Activated naive CD8-positive, alpha-beta T cell (primary cell): Measurements from ENCODE around the gene CELF2.

Experiments
- H3K27ac Mint-ChIP-seq: one replicate; pipeline ENCODE4 v1.8.0; 2021; ENCODE audit warnings: mixed read lengths
- H3K27me3 Mint-ChIP-seq: one replicate; pipeline ENCODE4 v1.8.0; 2021; ENCODE audit warnings: mixed read lengths
- H3K36me3 Mint-ChIP-seq: one replicate; pipeline ENCODE4 v1.8.0; 2021; ENCODE audit warnings: mixed read lengths
- H3K4me1 Mint-ChIP-seq: one replicate; pipeline ENCODE4 v1.8.0; 2021; ENCODE audit warnings: low read depth, mixed read lengths
- H3K4me3 Mint-ChIP-seq: one replicate; pipeline ENCODE4 v1.8.0; 2021; ENCODE audit warnings: mild to moderate bottlenecking, mixed read lengths
- H3K9me3 Mint-ChIP-seq: one replicate; pipeline ENCODE4 v1.8.0; 2021; ENCODE audit warnings: low read depth, mixed read lengths

Gene CELF2

GRCh38 chr10:11189582-11190376 is 172.1 kb downstream of the CELF2 start:
- Mint-ChIP-seq H3K36me3 (peaks cover 42% of the 10 kb centered on the region), H3K4me1 (peaks cover 94% of the 10 kb centered on the region), H3K9me3 (no peaks in the 10 kb centered on the region), H3K27ac (peak overlapping the region; percentile 82), H3K4me3 (peak overlapping the region; percentile 57), H3K27me3 (no peaks in the 10 kb centered on the region)

- Mint-ChIP-seq H3K27me3 (no peaks in the 10 kb centered on the region), H3K36me3 (peaks cover 36% of the 10 kb centered on the region), H3K27ac (peak overlapping the region; percentile 82), H3K4me1 (peaks cover 94% of the 10 kb centered on the region), H3K9me3 (no peaks in the 10 kb centered on the region), H3K4me3 (peak overlapping the region; percentile 32)
Measured at GRCh38 chr10:11191190-11191589, 173.5 kb downstream of the CELF2 start.

GRCh38 chr10:11191678-11192077 is 174.0 kb downstream of the CELF2 start:
- peak overlapping the region; percentile 82 for H3K27ac Mint-ChIP-seq
- H3K4me3 Mint-ChIP-seq, result peak overlapping the region; percentile 32
- no peaks in the 10 kb centered on the region for H3K27me3 Mint-ChIP-seq
- no peaks in the 10 kb centered on the region for H3K9me3 Mint-ChIP-seq
- peaks cover 94% of the 10 kb centered on the region for H3K4me1 Mint-ChIP-seq
- peaks cover 31% of the 10 kb centered on the region for H3K36me3 Mint-ChIP-seq

- Mint-ChIP-seq H3K27me3 (no peaks in the 10 kb centered on the region), H3K27ac (peak overlapping the region; percentile 82), H3K36me3 (peaks cover 34% of the 10 kb centered on the region), H3K9me3 (no peaks in the 10 kb centered on the region), H3K4me1 (peaks cover 94% of the 10 kb centered on the region), H3K4me3 (peak overlapping the region; percentile 33)
Measured at GRCh38 chr10:11192304-11193000, 174.8 kb downstream of the CELF2 start.

- Mint-ChIP-seq H3K4me3 (peak overlapping the region; percentile 33), H3K27ac (peak overlapping the region; percentile 82), H3K4me1 (peaks cover 96% of the 10 kb centered on the region), H3K9me3 (no peaks in the 10 kb centered on the region), H3K27me3 (no peaks in the 10 kb centered on the region), H3K36me3 (peaks cover 32% of the 10 kb centered on the region)
Measured at GRCh38 chr10:11193001-11193551, 175.4 kb downstream of the CELF2 start.

GRCh38 chr10:11194859-11195586 is 177.4 kb downstream of the CELF2 start:
- Mint-ChIP-seq H3K36me3 (peaks cover 23% of the 10 kb centered on the region), H3K9me3 (no peaks in the 10 kb centered on the region), H3K4me1 (peaks cover 96% of the 10 kb centered on the region), H3K27ac (peak overlapping the region; percentile 79), H3K4me3 (peak overlapping the region; percentile 27), H3K27me3 (no peaks in the 10 kb centered on the region)

- Mint-ChIP-seq H3K36me3 (peaks cover 27% of the 10 kb centered on the region), H3K4me3 (peak overlapping the region; percentile 27), H3K4me1 (peaks cover 96% of the 10 kb centered on the region), H3K9me3 (peaks cover 2% of the 10 kb centered on the region), H3K27ac (peak overlapping the region; percentile 79), H3K27me3 (no peaks in the 10 kb centered on the region)
Measured at GRCh38 chr10:11195623-11196022, 178.0 kb downstream of the CELF2 start.

GRCh38 chr10:11197266-11197712 is 179.6 kb downstream of the CELF2 start:
- H3K36me3 Mint-ChIP-seq, result peaks cover 40% of the 10 kb centered on the region
- H3K4me1 Mint-ChIP-seq, result peaks cover 96% of the 10 kb centered on the region
- peaks cover 9% of the 10 kb centered on the region for H3K9me3 Mint-ChIP-seq
- H3K27me3 Mint-ChIP-seq, result no peaks in the 10 kb centered on the region
- H3K4me3 Mint-ChIP-seq, result peak overlapping the region; percentile 49
- peak overlapping the region; percentile 97 for H3K27ac Mint-ChIP-seq

- Mint-ChIP-seq H3K36me3 (peaks cover 41% of the 10 kb centered on the region), H3K27me3 (no peaks in the 10 kb centered on the region), H3K9me3 (peaks cover 9% of the 10 kb centered on the region), H3K27ac (peak overlapping the region; percentile 97), H3K4me3 (peak overlapping the region; percentile 38), H3K4me1 (peaks cover 96% of the 10 kb centered on the region)
Measured at GRCh38 chr10:11197878-11198277, 180.2 kb downstream of the CELF2 start.

- peaks cover 9% of the 10 kb centered on the region for H3K9me3 Mint-ChIP-seq
- peaks cover 48% of the 10 kb centered on the region for H3K36me3 Mint-ChIP-seq
- H3K27me3 Mint-ChIP-seq, result no peaks in the 10 kb centered on the region
- peak overlapping the region; percentile 9 for H3K4me3 Mint-ChIP-seq
- H3K4me1 Mint-ChIP-seq, result peaks cover 100% of the 10 kb centered on the region
- peak overlapping the region; percentile 97 for H3K27ac Mint-ChIP-seq
Measured at GRCh38 chr10:11201911-11202310, 184.2 kb downstream of the CELF2 start.

GRCh38 chr10:11204351-11204942 is 186.8 kb downstream of the CELF2 start:
- Mint-ChIP-seq H3K9me3 (peaks cover 9% of the 10 kb centered on the region), H3K4me3 (peak overlapping the region; percentile 4), H3K4me1 (peaks cover 100% of the 10 kb centered on the region), H3K27ac (peak overlapping the region; percentile 97), H3K36me3 (peaks cover 44% of the 10 kb centered on the region), H3K27me3 (no peaks in the 10 kb centered on the region)

GRCh38 chr10:11205030-11205772 is 187.5 kb downstream of the CELF2 start:
- H3K4me3 Mint-ChIP-seq, result peak overlapping the region; percentile 63
- H3K9me3 Mint-ChIP-seq, result peaks cover 9% of the 10 kb centered on the region
- no peaks in the 10 kb centered on the region for H3K27me3 Mint-ChIP-seq
- H3K36me3 Mint-ChIP-seq, result peaks cover 42% of the 10 kb centered on the region
- peak overlapping the region; percentile 97 for H3K27ac Mint-ChIP-seq
- peaks cover 100% of the 10 kb centered on the region for H3K4me1 Mint-ChIP-seq

- peak overlapping the region; percentile 97 for H3K27ac Mint-ChIP-seq
- peaks cover 27% of the 10 kb centered on the region for H3K36me3 Mint-ChIP-seq
- no peaks in the 10 kb centered on the region for H3K27me3 Mint-ChIP-seq
- H3K4me1 Mint-ChIP-seq, result peaks cover 100% of the 10 kb centered on the region
- H3K9me3 Mint-ChIP-seq, result no peaks in the 10 kb centered on the region
- peak overlapping the region; percentile 48 for H3K4me3 Mint-ChIP-seq
Measured at GRCh38 chr10:11206676-11207559, 189.2 kb downstream of the CELF2 start.
